GM21737 (cell line): Measurements from ENCODE around the gene PRDM5.

ENCODE experiments used
- ATAC-seq: cut with Tn5 transposase; IDR thresholded peaks from one replicate; pipeline ENCODE4 v1.9.1; 2021; ENCODE audit warnings: mild to moderate bottlenecking, moderate library complexity; ENCODE audit not compliant: unreplicated experiment

The PRDM5 gene

GRCh38 chr4:120824946-120825345 lies 97.6 kb downstream of the PRDM5 start:
- ATAC-seq: no peak

GRCh38 chr4:120821977-120822376 lies 100.5 kb downstream of the PRDM5 start:
- no peak for ATAC-seq

- no peak for ATAC-seq
These were observed 101.5 kb downstream of the PRDM5 start for GRCh38 chr4:120821029-120821428.

- no peak for ATAC-seq
These were observed 102.6 kb downstream of the PRDM5 start for GRCh38 chr4:120819805-120820437.

- ATAC-seq: no peak
These were observed 106.1 kb downstream of the PRDM5 start for GRCh38 chr4:120816296-120816965.

GRCh38 chr4:120815361-120815760 lies 107.2 kb downstream of the PRDM5 start:
- ATAC-seq: no peak

- ATAC-seq: no peak
These were observed 107.6 kb downstream of the PRDM5 start for GRCh38 chr4:120814886-120815285.

- no peak for ATAC-seq
These were observed 110.3 kb downstream of the PRDM5 start for GRCh38 chr4:120812216-120812615.

- no peak for ATAC-seq
These were observed 113.0 kb downstream of the PRDM5 start for GRCh38 chr4:120809518-120809917.

- no peak for ATAC-seq
These were observed 113.9 kb downstream of the PRDM5 start for GRCh38 chr4:120808475-120809141.

GRCh38 chr4:120801137-120801758 lies 121.3 kb downstream of the PRDM5 start:
- ATAC-seq: no peak

GRCh38 chr4:120798570-120798969 lies 124.0 kb downstream of the PRDM5 start:
- ATAC-seq: no peak

GRCh38 chr4:120796271-120796670 lies 126.3 kb downstream of the PRDM5 start:
- no peak for ATAC-seq

GRCh38 chr4:120785202-120785601 lies 137.3 kb downstream of the PRDM5 start:
- no peak for ATAC-seq

- ATAC-seq: no peak
These were observed 145.1 kb downstream of the PRDM5 start for GRCh38 chr4:120777459-120777858.

- no peak for ATAC-seq
These were observed 147.1 kb downstream of the PRDM5 start for GRCh38 chr4:120775431-120775830.

- no peak for ATAC-seq
These were observed 148.9 kb downstream of the PRDM5 start for GRCh38 chr4:120773641-120774040.

- no peak for ATAC-seq
These were observed 150.6 kb downstream of the PRDM5 start for GRCh38 chr4:120771907-120772306.

GRCh38 chr4:120770897-120771296 lies 151.6 kb downstream of the PRDM5 start:
- ATAC-seq: no peak

- ATAC-seq: no peak
These were observed 153.3 kb downstream of the PRDM5 start for GRCh38 chr4:120769227-120769626.

- ATAC-seq: no peak
These were observed 157.3 kb downstream of the PRDM5 start for GRCh38 chr4:120765260-120765680.

- no peak for ATAC-seq
These were observed 158.9 kb downstream of the PRDM5 start for GRCh38 chr4:120763650-120764049.
